CD4-positive, alpha-beta T cell treated with Interferon gamma for 1 hour (primary cell): Measurements from ENCODE around the gene NRCAM.
"Not testable (repeated sequence)": the region's sequence is repeated elsewhere in the genome, so short reads cannot be mapped to it uniquely, and the experiment has no call there.

Source experiments
- DNase-seq: peaks from one replicate; pipeline ENCODE4 v3.0.0-alpha.2; 2020

NRCAM gene

DNA sequence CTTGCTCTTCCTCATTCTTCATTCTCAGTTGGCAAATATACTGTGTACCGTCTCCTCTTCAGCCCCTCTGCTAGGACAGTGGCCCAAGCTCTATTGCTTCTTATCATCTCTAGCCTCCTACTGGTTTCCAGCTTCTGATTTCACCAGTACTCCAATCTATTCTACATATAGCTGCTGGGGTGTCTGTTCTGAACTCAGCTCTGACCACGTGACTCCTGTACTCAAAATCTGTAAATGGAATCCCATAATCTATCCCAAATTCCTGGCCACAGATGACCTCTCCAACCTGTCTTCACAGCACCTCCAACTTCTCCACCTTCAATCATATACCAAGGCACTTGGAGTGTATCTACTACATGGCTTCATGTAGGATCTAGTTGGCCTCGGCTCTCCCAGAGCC, 152.9 kb downstream of the NRCAM start:
- DNase-seq: no peak

DNA sequence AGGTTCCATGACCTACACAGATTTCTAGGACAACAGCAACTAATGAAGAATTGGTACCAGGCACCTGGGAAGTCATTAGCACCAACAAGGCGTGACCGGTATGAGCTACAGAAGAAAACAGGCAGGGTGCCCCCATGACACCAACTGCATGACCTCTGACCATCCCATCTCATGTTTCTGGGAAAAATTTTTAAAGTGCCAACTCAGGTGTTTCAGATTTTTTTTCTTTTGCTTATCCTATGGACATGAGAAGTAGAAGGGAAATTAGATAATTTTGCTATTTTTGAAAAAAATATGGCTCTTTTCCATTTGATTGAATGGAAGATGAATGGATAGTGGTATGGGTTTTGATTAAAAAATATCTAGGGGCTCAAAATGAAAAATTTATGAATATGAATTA, 154.8 kb downstream of the NRCAM start:
- no peak for DNase-seq

DNA sequence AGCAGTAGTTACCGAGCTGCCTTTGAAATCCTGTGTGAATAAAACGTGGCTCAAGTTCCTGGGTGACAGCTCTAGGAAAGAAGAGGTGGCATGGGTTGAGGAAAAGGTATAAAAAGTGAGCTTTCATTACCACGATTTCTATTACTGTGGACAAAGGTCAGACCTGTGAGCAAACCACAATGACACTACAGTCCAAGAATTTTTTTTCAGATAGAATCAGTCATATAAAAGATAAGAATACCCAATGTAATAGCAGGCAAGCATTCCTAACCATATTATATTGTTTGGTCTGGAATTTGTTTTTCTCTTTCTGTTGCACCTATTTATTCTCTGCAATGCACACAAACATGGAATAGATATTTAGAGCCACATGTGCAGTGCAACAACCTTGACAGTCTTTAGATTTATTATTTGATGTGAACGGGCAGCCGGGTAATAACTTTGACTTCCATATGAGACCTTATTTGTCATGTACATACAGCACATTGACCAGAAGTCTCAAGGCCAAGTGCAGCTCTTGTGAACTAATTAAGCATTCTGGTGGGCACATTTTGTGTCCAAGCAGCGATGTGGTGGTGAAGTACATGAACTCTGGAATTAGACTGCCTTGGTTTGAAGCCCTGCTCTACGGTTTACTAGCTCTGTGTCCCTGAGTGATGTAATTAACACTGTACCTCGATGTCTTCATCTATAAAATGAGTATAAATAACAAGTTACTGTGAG, 156.8 kb downstream of the NRCAM start:
- DNase-seq: no peak

DNA sequence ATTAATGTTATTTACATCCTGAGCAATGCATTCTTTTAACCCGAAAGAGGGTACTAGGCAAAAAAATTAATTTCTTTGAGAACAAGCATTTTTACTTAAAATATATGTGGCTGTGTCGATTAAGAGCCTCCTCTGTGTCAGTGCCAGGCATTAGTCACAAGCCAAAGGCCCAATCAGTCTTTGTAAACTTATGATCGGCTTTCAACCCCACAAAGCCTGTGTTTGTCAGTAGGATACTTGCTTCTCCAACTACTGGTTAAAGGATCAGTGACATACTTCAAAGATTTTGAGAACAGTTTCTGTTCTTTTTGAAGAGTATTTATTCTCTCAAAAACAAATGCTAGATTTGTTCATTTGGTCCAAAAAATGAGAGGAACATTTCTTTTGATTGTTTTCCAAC, 159.3 kb downstream of the NRCAM start:
- no peak for DNase-seq

DNA sequence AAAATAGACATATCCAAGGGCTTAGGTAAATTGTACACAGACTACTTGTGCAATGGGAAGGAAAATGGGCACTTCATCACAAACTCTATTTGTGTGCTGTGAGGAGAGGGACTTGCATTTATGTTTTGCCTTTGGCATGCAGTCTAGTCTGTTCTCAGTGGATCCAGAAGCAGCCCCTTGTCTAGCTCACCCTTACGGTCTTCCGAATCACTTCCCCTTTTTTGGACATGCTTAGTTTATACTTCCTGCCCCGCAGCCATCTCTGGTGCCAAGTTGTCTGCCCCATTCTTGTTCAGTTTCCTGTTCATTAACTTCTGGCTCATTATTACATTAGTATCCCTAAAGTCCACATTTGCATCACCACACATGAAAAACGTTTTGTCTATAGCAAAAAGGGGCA, 161.6 kb downstream of the NRCAM start:
- DNase-seq: peak; percentile 11

DNA sequence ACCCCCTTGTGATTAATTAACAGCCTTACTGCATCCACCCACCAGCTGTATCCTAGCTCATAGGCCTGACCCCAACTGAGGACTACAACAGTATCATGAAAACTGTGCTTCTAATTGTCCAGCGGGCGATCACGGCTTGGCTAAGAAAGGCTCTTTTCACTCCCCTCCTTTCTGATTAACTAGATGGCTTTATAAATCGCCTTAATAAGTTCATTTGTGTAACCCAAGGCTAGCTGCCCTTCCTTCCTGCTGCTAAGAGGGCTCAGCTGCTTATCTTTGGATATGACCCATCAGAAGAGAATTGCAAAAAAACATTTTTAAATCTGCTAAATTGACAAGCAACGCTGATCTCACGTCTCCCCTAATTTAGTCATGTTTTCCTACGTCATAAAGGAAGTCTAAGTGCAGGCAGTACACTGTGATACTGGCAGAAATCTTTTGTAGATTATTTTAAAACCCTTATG, 163.1 kb downstream of the NRCAM start:
- no peak for DNase-seq

DNA sequence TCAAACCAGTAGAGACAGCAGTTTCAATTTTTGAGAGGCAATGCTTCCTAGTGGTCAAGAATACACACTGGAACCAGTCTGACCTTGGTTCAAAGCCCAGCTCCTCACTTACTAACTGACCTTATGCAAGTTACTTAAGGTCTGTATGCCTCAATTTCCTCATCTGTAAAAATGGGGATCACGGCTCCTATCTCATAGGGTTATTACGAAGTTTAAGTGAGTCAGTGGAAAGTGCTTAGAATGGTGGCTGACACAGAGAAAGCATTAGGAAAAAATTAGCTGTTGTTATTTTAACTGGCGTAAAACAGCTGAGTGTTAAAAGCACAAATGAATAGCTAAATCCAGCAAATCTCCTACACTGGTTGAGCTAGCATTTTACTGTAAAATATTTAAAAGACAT, 163.7 kb downstream of the NRCAM start:
- no peak for DNase-seq

DNA sequence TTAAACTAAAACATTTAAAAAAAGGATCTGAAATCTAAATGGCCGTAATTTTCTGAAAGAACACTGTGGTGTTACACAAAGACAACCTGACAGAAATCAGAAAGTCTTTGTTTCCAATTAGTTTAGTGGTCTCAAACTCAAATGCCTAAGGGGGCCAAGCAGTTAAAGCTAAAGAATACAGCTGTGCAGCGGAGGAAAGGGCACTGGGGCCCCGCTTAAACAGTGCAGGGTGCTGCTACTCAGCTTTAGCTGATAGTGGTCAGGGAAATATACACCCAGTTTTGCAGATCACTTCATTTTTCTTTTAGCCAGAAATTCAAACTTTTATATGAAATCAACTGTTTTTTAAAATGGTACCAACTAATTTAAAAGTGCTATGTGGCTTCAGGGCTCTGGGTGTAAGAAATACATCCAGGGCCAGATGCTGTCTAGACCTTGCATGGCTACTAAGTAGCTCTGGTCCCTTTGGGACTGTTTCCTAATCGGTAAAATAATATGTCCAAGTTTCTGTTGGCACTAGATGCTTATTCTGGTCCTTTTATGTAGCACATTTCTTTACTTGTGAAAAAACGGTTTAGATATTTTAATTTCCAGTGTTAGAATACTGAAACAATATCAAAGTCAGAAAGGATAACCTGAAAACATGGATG, 164.3 kb downstream of the NRCAM start:
- no peak for DNase-seq

DNA sequence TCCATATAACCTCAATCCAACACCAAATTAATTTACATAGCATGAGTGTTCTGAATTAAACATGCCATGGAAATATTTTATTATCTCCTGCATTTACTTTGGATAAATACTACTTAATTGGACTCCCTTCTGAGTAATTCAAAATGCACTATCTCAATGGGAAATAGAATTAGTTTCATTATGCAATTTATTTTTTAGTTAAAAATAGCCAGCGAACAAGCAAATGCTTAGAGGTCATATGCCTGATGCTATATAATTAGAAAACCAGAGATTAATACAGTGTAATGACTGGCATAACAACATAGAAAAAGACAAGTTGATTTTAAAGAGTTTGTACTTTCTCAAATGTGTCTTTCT, 165.1 kb downstream of the NRCAM start:
- DNase-seq: no peak

DNA sequence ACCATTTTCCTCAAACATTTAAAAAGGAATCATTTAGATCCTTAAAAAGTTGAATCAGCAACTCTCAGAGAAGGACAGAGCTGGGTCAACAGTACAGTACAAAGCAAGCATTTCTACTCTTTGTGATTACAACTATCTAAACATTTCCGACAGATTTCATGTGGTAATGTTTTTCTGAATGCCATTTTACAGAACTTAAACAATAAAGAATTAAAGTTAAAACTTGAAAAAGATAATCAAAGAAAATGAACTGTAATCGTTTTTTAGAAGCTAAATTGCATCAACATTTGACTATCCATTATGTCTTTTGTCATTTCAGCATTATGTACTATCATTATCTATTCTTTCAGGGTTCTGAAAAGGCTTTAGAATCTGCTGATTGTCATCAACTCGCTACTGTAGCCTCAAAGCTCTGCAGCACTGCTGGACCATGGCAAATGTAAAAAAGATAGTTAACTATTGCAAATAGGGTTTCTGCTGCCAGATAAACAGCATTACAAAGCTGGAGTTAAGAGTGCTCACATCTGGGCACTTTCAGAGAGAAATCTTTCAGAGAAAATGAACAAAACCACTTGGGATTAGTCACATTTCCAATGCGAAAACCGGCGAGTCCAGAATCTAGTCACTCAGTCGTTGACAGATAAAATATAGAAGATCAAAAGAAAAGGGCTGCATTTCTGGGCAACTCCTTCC, 165.6 kb downstream of the NRCAM start:
- no peak for DNase-seq

DNA sequence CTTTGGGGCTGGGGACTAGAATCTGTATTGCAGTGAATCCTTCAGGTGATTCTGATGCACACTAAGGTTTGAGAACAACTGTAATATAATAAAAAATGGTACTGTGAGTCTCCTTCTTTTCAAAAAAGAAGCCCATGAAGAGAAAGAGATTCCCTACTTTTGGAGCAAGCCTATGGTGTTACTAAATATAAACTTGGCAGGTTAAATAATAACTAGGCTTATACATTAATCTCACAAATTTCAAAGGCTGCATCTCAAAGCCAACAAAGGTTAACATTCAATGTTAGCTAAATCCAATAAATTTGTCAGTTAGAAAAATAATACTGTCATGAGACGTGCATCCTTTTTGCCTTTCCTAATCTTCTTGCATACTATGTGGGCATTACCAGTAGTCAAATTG, 166.4 kb downstream of the NRCAM start:
- DNase-seq: no peak

DNA sequence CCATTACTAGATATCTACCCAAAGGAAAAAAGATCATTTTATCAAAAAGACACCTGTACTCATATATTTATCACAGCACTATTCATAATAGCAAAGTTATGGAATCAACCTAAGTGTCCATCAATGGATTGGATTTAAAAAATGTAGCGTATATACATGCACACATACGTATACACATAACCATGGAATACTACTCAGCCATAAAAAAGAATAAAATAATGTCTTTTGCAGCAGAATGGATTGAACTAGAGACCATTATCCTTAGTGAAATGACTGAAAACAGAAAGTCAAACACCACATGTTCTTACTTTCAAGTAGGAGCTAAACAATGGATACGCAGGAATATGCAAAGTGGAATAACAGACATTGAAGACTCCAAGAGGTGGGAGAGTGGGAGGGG, 168.4 kb downstream of the NRCAM start:
- DNase-seq: no peak

DNA sequence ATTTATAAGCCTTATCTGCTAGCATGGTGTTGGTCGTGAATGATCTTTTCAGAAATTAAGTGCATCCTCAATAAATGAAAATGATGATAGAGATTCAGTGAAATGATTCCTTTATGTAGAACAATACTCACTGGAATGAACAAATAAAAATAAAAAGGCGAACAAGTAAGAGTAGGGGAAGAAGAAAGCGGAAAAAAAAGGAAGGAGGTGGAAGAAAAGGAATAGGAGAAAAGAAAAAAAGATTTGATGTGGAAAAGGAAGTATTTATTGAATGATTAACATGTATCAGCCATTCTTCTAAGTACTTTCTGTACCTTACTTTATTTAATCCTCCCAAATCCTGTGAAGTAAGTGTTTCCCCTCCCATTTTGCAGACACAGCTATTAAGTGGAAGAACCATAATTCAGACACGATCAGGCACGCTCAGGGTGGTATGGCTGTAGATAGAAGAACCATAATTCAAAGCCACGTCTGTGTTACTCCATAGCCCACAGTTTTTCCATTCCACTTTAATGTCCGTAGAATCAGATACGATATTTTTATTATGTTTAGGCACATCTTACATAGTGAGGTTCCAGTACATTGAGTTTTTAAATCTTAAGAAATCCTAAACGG, 169.8 kb downstream of the NRCAM start:
- DNase-seq: no peak

DNA sequence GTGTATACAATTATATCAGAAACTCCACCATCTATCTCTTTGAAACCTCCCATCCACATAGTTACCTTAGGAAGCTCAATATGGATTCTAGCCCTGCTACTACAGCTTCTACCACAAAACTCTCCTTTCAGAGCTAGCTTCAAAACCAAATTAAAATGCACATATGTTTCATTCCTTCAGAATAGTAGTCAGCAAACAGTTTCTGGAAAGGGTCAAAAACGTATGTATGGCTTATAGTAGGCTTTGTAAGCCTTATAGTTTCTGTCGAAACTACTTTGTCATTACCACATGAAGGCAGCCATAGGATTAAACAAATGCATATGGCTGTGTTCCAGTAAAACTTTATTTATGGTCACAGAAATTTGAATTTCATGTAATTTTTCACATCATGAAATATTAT, 170.5 kb downstream of the NRCAM start:
- no peak for DNase-seq

DNA sequence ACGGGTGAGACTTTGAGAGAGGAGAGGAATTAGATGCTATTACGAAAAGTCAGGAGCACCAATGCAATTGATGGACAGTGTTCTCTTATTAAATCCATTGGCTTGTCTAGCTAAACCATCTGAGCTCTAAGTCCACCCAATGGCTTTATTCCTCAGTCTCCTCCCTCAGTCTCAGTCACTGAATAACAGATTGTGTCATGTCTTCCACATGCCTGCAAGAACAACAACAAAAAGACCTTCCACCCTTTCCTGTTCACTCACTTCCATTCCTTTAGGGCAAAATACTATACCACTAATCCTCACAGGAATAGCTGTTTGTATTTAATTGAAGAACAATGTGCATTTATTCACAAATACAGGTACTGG, 171.2 kb downstream of the NRCAM start:
- DNase-seq: no peak

DNA sequence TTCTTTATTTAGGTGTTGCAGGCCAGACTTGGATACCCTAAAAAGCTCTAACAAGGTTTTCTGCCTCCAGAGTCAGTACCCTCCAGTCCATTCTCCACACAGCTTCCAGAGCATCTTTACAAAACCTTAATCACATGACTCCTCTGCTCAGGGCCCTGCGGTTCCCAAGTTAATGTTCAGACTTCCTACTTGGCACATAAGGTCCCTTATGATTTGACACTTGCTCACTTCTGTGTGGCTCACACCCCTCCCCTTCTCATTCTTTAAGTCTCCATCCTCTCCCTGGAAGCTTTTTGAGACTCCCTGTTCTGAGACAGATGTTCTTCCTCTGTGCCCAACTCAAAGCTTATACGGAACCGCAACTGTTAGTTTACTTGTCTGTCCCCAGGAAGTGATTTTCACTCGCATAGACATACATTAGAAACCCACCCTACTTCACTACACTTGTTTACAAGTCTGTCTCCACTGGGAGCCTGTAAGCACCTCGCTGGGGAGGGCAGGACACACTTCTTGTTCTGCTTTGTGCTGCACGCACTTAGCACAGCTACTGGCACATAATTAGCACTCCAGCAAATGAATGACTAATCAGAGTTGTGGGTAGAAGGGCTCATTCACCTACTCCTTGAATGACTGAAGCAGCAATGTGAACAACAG, 171.8 kb downstream of the NRCAM start:
- no peak for DNase-seq

DNA sequence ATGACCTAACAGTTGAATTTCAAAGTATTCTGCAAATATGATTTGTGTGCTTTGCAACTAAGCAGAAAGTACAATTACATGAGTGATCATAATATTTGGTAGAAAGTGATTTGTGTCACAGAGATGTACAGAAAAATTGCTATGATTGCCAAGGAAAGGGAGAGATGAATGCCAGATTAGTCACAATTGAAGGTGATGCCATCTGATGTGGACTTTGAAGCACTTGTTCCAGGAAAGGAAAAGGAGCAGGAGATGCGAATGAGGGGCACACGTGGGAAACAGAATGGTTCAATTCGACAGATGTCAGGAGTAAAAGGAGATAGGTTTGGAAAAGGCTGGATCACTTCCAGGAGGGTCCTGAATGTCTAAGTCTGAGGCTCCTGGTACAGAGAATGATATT, 173.0 kb downstream of the NRCAM start:
- no peak for DNase-seq

DNA sequence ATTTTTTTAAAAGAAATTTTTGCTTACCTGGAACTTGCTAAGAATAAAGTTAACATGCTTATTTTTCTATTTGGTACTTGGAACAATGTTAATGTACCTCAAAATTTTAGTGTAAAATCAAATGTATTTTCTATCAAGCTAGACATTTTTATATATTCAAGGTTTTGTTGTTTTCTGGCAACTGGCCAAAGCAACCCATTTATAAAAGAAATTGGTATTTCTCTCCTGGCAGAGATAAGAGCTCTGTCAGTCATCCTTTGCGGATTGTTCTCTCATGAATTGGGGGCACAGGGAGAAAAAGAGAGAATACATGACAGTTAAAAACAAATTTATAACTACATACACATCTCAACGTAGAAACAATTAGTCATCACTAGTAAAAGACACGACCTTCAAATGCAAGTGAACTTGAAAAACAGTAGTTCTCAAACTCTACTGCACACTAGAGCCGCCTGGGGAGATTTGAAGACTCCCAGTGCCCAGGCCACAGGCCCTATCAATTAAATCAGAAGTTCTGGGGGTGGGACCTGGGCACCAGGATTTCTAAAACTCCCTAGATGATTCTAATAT, 173.7 kb downstream of the NRCAM start:
- no peak for DNase-seq

DNA sequence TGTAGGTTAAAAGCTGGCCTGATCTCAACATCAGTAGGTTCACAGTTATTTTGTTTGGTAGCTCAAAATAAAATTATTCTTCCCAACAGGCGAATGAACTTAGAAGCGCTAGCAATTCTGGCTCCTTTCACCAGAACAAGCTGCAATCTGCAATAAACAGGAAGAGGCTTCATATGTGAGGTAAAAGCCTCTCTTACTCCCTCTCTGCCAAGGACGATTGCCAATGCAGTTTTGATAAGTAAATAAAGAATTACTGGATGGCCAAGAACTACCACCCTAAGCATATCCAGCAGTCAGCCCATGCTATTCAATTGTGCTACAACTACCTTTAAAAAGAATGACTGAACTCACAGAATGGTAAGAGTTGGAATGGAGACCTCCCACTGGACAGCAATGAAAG, 176.1 kb downstream of the NRCAM start:
- no peak for DNase-seq

DNA sequence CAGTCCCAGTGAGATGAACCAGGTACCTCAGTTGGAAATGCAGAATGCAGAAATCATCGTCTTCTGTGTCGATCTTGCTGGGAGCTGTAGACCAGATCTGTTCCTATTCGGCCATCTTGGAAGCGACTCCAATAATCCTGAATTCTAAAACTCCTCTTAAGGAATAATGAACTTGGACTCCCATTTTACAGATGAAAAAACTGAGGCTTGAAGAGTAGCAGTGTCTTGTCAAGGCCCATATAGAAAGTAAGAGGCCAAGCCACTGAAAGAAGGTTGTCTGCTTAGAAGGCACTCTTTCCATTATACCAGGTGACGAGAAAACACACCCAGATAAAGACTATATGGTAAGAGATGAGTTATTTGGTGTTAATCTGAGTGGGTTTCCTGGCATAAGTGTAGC, 177.5 kb downstream of the NRCAM start:
- no peak for DNase-seq

DNA sequence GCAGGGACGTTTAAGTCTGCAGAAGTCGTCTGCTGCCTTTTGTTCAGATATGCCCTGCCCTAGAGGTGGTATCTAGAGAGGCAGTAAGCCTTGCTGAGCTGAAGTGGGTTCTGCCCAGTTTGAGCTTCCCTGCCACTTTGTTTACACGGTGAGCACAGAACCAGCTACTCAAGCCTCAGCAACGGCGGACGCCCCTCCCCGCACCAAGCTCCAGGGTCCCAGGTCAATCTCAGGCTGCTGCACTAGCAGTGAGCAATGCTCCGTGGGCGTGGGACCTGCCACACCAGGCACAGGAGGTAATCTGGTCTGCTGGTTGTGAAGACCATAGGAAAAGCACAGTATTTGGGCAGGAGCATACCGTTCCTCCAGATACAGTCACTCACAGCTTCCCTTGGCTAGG, 178.0 kb downstream of the NRCAM start:
- DNase-seq: no peak

DNA sequence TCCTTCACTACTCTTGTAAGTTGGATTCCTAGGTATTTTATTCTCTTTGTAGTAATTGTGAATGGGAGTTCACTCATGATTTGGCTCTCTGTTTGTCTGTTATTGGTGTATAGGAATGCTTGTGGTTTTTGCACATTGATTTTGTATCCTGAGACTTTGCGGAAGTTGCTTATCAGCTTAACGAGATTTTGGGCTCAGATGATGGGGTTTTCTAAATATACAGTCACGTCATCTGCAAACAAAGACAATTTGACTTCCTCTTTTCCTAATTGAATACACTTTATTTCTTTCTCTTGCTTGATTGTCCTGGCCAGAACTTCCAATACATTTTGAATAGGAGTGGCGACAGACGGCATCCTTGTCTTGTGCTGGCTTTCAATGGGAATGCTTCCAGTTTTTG, 181.8 kb downstream of the NRCAM start:
- not testable (repeated sequence) for DNase-seq

DNA sequence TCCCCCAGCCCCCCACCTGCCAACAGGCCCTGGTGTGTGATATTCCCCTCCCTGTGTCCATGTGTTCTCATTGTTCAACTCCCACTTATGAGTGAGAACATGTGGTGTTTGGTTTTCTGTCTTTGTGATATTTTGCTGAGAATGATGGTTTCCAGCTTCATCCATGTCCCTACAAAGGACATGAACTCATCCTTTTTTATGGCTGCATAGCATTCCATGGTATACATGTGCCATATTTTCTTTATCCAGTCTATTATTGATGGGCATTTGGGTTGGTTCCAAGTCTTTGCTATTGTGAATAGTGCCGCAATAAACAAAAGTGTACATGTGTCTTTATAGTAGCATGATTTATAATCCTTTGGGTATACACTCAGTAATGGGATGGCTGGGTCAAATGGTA, 183.3 kb downstream of the NRCAM start:
- DNase-seq: not testable (repeated sequence)
